Lung (tissue), 12 donors: ENCODE results near the gene DNAH10. TPM values are rescaled to one million over a fixed set of nuclear protein-coding genes. Genes with fewer than 3 reads are reported as not detected.

Source experiments
- ATAC-seq: fragments of 200-7000 bp; cut with Tn5 transposase; one replicate; pipeline ENCODE4 v1.9.1; 2020; ENCODE audit warnings: moderate number of reproducible peaks; ENCODE audit not compliant: insufficient read depth, low FRiP score
- DNase-seq, 3 donors: peaks; one replicate each; pipeline ENCODE4 v3.0.0-alpha.2; 2013 to 2017
- H3K27ac ChIP-seq, 2 donors: one replicate each; pipeline ENCODE4 v1.5.1; 2013; ENCODE audit warnings: mild to moderate bottlenecking in 2 of 2, moderate library complexity in 2 of 2, control low read depth in 1 of 2, inconsistent platforms in 1 of 2, low read depth in 1 of 2, low read length in 1 of 2
- H3K27me3 ChIP-seq, 3 donors: one replicate each; pipeline ENCODE4 v1.5.1; 2013; ENCODE audit warnings: low read length in 2 of 3; ENCODE audit not compliant: control insufficient read depth in 3 of 3, insufficient read depth in 3 of 3
- H3K36me3 ChIP-seq, 4 donors: one replicate each; pipeline ENCODE4 v1.5.1; 2013; ENCODE audit warnings: low read length in 4 of 4, mild to moderate bottlenecking in 1 of 4, moderate library complexity in 1 of 4; ENCODE audit not compliant: control insufficient read depth in 4 of 4, insufficient read depth in 4 of 4
- H3K4me1 ChIP-seq, 5 donors: one replicate each; pipeline ENCODE4 v1.5.1; 2013; ENCODE audit warnings: low read length in 5 of 5, mild to moderate bottlenecking in 2 of 5, moderate library complexity in 1 of 5; ENCODE audit not compliant: control insufficient read depth in 5 of 5, insufficient read depth in 5 of 5
- H3K4me3 ChIP-seq: one replicate; pipeline ENCODE4 v1.5.1; 2013; ENCODE audit warnings: mild to moderate bottlenecking, control low read depth, moderate library complexity
- H3K9ac ChIP-seq, 2 donors: one replicate each; pipeline ENCODE4 v1.5.1; 2013; ENCODE audit warnings: low read length in 2 of 2, control low read depth in 1 of 2; ENCODE audit not compliant: insufficient read depth in 1 of 2
- H3K9me3 ChIP-seq, 4 donors: one replicate each; pipeline ENCODE4 v1.5.1; 2013; ENCODE audit warnings: low read length in 3 of 4, mild to moderate bottlenecking in 1 of 4, moderate library complexity in 1 of 4; ENCODE audit not compliant: control insufficient read depth in 4 of 4, insufficient read depth in 3 of 4
- WGBS, 2 donors: extraction: QIAGEN DNeasy Blood & Tissue Kit; methylation state at CpG; one replicate each; pipeline ENCODE4 v1.1.7; 2013; 5-methylcytosine and 5-hydroxymethylcytosine counted together
- polyA plus RNA-seq, 2 donors: library from polyadenylated mRNA; stranded (reverse); fragments of 200-250 nt; gene quantifications; one replicate each; pipeline ENCODE4 v1.2.1, GENCODE V29; 2013
- total RNA-seq, 2 donors: library from RNA; depleted of rRNA in 1 of 2; stranded (reverse); fragments of >200 nt in 1 of 2; gene quantifications; one replicate each; pipeline ENCODE4 v1.2.1, GENCODE V29; 2014 to 2021
- TF ChIP-seq, protein P1 (sequence below): IDR thresholded peaks from 2 replicates; pipeline ENCODE4 v1.5.1; 2012; ENCODE audit warnings: mild to moderate bottlenecking; ENCODE audit errors: control extremely low read depth, extremely low read depth
- donor health status: control.
- donor health status: control.
- donor health status: Bipolar disorder and iron deficiency.
- donor health status: healthy.
- donor health status: DM: yes; HTN: yes; CAD: no.

The DNAH10 gene
- total and polyA plus RNA-seq, 4 donors, result 2.0 to 21.7 (median 9.1) TPM

DNA sequence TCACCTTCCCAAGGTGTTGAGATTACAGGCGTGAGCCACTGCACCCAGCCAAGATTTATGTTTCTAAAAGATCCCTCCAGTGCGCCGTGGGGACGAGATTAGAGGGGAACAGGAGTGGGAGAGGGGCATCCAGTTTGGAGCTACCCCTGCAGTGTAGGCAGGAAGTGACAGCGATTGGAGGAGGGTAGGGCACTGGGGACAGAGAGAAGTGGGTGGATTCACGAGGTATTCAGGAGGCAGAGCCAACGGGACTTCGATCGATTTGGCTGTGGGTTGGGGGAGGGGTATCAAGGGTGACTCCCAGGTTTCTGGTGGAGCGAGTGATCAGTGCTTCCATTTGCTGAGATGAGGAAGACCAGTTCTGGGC lies 128.4 kb downstream of the DNAH10 start:
- ATAC-seq (no peak), DNase-seq (no peak)
- Histone ChIP-seq H3K4me3 (no peak overlapping the region), H3K9ac (no peak overlapping the region), H3K9me3 (peaks cover 0 to 4% (median under 1%) of the 10 kb centered on the region in 4 donors), H3K4me1 (peaks cover 0 to 2% (median 0%) of the 10 kb centered on the region in 5 donors), H3K27ac (no peak overlapping the region), H3K27me3 (peaks cover 0 to 14% (median 11%) of the 10 kb centered on the region in 3 donors), H3K36me3 (no peaks in the 10 kb centered on the region)
- 54 to 65% methylated on average over 10 of the region's 10 CpGs for WGBS, 2 donors
- TF ChIP-seq, protein P1, sequence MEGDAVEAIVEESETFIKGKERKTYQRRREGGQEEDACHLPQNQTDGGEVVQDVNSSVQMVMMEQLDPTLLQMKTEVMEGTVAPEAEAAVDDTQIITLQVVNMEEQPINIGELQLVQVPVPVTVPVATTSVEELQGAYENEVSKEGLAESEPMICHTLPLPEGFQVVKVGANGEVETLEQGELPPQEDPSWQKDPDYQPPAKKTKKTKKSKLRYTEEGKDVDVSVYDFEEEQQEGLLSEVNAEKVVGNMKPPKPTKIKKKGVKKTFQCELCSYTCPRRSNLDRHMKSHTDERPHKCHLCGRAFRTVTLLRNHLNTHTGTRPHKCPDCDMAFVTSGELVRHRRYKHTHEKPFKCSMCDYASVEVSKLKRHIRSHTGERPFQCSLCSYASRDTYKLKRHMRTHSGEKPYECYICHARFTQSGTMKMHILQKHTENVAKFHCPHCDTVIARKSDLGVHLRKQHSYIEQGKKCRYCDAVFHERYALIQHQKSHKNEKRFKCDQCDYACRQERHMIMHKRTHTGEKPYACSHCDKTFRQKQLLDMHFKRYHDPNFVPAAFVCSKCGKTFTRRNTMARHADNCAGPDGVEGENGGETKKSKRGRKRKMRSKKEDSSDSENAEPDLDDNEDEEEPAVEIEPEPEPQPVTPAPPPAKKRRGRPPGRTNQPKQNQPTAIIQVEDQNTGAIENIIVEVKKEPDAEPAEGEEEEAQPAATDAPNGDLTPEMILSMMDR, result no peak

DNA sequence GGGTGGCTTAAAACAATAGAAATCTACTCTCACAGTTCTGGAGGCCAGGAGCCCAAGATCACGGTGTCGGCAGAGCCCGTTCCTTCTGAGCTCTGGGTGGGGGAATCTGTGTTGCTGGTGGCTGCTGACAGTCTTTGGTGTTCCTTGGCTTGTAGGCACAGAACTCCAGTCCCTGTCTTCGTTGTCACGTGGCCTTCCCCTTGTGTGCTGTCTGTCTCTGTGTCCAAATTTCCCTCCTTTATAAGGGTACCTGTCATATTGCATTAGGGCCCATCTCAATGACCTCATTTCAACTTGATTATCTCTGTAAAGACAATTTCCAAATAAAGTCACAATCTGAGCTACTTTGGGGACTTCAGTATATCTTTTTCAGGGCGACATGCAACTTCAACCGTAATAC lies 128.9 kb downstream of the DNAH10 start:
- H3K27ac ChIP-seq, result no peak overlapping the region

GRCh38 chr12:123891516-123892179 lies 129.5 kb downstream of the DNAH10 start:
- ATAC-seq, result no peak

More for the DNA sequence above, 128.9 kb downstream of the DNAH10 start:
- Histone ChIP-seq H3K4me3 (no peak overlapping the region), H3K27me3 (peaks cover 0 to 14% (median 10%) of the 10 kb centered on the region in 3 donors), H3K9me3 (peaks cover 0 to 4% (median under 1%) of the 10 kb centered on the region in 4 donors), H3K4me1 (peaks cover 0 to 3% (median 1%) of the 10 kb centered on the region in 5 donors), H3K36me3 (no peaks in the 10 kb centered on the region), H3K9ac (no peak overlapping the region)
- DNase-seq (no peak), ATAC-seq (no peak)
- TF ChIP-seq, protein P1, result no peak
- 86 to 93% methylated on average over 7 of the region's 7 CpGs for WGBS, 2 donors

More at GRCh38 chr12:123891516-123892179, 129.5 kb downstream of the DNAH10 start:
- Histone ChIP-seq H3K36me3 (no peaks in the 10 kb centered on the region), H3K4me1 (peaks cover 0 to 8% (median 4%) of the 10 kb centered on the region in 5 donors), H3K9me3 (peaks cover 0 to 4% (median 0%) of the 10 kb centered on the region in 4 donors), H3K4me3 (no peak overlapping the region), H3K9ac (no peak overlapping the region), H3K27me3 (peaks cover 0 to 12% (median 6%) of the 10 kb centered on the region in 3 donors), H3K27ac (no peak overlapping the region)
- DNase-seq, result no peak
- 63 to 67% methylated on average over 15 of the region's 15 CpGs for WGBS, 2 donors
- TF ChIP-seq, protein P1, result no peak
